GM12878 (cell line): ENCODE results near the gene SEMA4A. TPM values are rescaled to one million over a fixed set of nuclear protein-coding genes. Genes with fewer than 3 reads are reported as not detected.

ENCODE experiments used
- BRCA1 ChIP-seq: IDR thresholded peaks from 2 replicates; pipeline ENCODE4 v1.6.1; 2011; ENCODE audit warnings: low read depth, low read length, improper control_type of control experiment
- EED ChIP-seq: sonication (generic); IDR thresholded peaks from 2 replicates; pipeline ENCODE4 v1.6.1; 2016; ENCODE audit warnings: antibody characterized with exemption, low read depth
- FOXK2 ChIP-seq: fragments of 450-650 bp; IDR thresholded peaks from 2 replicates; pipeline ENCODE4 v1.6.1; 2017; ENCODE audit warnings: mild to moderate bottlenecking, moderate library complexity
- NFYA ChIP-seq: IDR thresholded peaks from 2 replicates; pipeline ENCODE4 v1.6.1; 2011; ENCODE audit warnings: low read depth, mild to moderate bottlenecking, low read length, improper control_type of control experiment, borderline replicate concordance
- NR2C1 ChIP-seq: fragments of 450-650 bp; IDR thresholded peaks from 2 replicates; pipeline ENCODE4 v1.6.1; 2017; ENCODE audit warnings: antibody characterized with exemption, mild to moderate bottlenecking, moderate library complexity
- NR2C2 ChIP-seq: IDR thresholded peaks from 2 replicates; pipeline ENCODE4 v1.6.1; 2011; ENCODE audit warnings: borderline replicate concordance, low read depth; ENCODE audit not compliant: control insufficient read depth, insufficient read length
- PAX5 ChIP-seq: IDR thresholded peaks from 2 replicates; pipeline ENCODE4 v1.6.1; 2011; ENCODE audit warnings: low read depth, low read length, borderline replicate concordance
- POLR2A ChIP-seq: IDR thresholded peaks from 2 replicates; pipeline ENCODE4 v1.6.1; 2011; ENCODE audit warnings: low read depth, mild to moderate bottlenecking, low read length
- POU2F2 ChIP-seq: IDR thresholded peaks from 3 replicates; pipeline ENCODE4 v1.6.1; 2011; ENCODE audit warnings: low read depth, mild to moderate bottlenecking, low read length, borderline replicate concordance
- TCF7 ChIP-seq: IDR thresholded peaks from 2 replicates; pipeline ENCODE4 v1.6.1; 2014; ENCODE audit warnings: antibody characterized with exemption, borderline replicate concordance
- ZNF687 ChIP-seq: fragments of 450-650 bp; IDR thresholded peaks from 2 replicates; pipeline ENCODE4 v1.6.1; 2017; ENCODE audit warnings: mild to moderate bottlenecking, moderate library complexity
- polyA plus RNA-seq, 11 experiments: library from polyadenylated mRNA; depleted of rRNA in 4 of 11; unstranded in 6 of 11; stranded (reverse) in 5 of 11; fragments of >200 nt; fragmentation: Nextera tagmentation in 4 of 11; fragmentation: Illumina TruSeq in 1 of 11; extraction: Ambion mirVana in 4 of 11; extraction: Trizol in 1 of 11; gene quantifications; 1 replicate in 1 of 11; 2 replicates in 10 of 11; pipeline versions ENCODE4 v1.2.1 to v1.2.3, GENCODE V29; 2011 to 2016; ENCODE audit warnings: inconsistent platforms in 2 of 11, missing spikeins in 2 of 11, low read depth in 1 of 11
- total RNA-seq, 4 experiments: library from RNA; depleted of rRNA in 3 of 4; stranded (reverse); fragments of >200 nt in 3 of 4; fragmentation: Illumina TruSeq in 1 of 4; extraction: Trizol in 1 of 4; gene quantifications; 2 replicates each; pipeline versions ENCODE4 v1.2.1 to v1.2.3, GENCODE V29; 2013 to 2021

Gene SEMA4A
- total and polyA plus RNA-seq, 10 of the 15 experiments (the other 5 are each of a cell fraction or from before 2014, with no cell fraction given), result 2.6 to 64.2 (median 32.8) TPM

GRCh38 chr1:156148216-156148615 is 5.2 kb upstream of the SEMA4A start (continued):
- TF ChIP-seq POU2F2, result peak; percentile 11; the same call in 1 of the 3 replicates
- peak; percentile 44; the same call in 1 of the 2 replicates for TF ChIP-seq ZNF687
- no peak for TF ChIP-seq FOXK2
- TF ChIP-seq NFYA, result no peak
- no peak for TF ChIP-seq NR2C2
- no peak for TF ChIP-seq NR2C1
- peak; percentile 56; the same call in 1 of the 2 replicates for TF ChIP-seq EED
- peak; percentile 56 for TF ChIP-seq POLR2A
- TF ChIP-seq BRCA1, result no peak
- TF ChIP-seq PAX5, result peak; percentile 26; the same call in 1 of the 2 replicates
- no peak for TF ChIP-seq TCF7
